NB4 (cell line): ENCODE measurements around the gene GNB1L.

Source experiments
- DNase-seq: peaks from one replicate; pipeline ENCODE4 v3.0.0; 2010; ENCODE audit warnings: low read depth
- H3K4me3 ChIP-seq: one replicate; pipeline ENCODE4 v1.5.1; 2011; ENCODE audit warnings: mild to moderate bottlenecking, low read depth, low read length, moderate library complexity
- MAX ChIP-seq: IDR thresholded peaks from 2 replicates; pipeline ENCODE4 v1.6.1; 2011; ENCODE audit warnings: low read depth, low read length
- MYC ChIP-seq: IDR thresholded peaks from 2 replicates; pipeline ENCODE4 v1.6.1; 2011; ENCODE audit warnings: low read depth, low read length
- POLR2A ChIP-seq: IDR thresholded peaks from 2 replicates; pipeline ENCODE4 v1.6.1; 2011; ENCODE audit warnings: mild to moderate bottlenecking; ENCODE audit not compliant: insufficient read length; ENCODE audit errors: extremely low read depth
- TF ChIP-seq, protein P1 (sequence below): IDR thresholded peaks from one replicate; pipeline ENCODE4 v1.5.1; 2012; ENCODE audit warnings: low read depth, low read length

The GNB1L gene

DNA sequence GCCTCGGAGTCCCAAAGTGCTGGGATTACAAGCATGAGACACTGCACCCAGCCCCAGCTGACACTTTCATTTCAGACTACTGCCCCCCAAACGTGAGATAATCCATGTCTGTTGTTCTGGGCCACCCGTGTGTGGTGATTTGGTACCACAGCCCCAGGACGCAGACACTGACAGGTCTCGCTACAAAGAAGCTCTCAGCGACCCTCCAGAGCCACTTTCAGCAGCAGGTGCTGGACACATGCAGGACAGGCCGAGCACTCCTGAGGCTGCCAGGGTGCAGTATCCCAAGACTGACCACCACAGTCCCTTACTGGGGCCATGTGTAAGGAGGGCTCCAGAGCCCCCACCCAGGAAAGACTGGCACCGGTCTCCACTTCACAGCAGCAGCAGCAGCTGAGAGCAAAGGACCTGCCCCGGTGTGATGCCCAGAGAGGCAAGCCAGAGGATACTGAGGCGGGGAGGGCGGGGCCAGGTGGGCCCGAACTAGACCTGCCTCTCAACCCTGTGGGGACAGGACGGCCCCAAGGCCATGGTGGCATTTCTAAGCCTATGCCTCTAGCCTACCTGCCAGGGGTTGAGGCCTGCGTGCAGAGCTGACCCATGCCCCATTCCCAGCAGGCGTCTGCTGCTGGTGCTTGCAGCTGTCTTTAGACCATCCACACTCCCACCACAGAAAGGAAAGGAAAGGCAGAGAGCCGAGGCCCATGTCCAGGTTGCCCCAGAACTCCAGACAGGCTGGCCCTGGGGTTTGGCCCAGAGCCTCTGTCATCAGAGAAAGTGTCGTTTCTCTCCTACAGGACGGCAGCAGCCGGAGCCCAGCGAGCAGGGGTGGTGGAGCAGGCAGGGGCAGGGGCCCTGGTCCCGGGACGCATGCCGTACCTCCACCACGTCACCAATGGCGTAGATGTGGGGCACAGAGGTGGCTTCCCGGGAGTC, 28.0 kb upstream of the GNB1L start:
- TF ChIP-seq, protein P1, sequence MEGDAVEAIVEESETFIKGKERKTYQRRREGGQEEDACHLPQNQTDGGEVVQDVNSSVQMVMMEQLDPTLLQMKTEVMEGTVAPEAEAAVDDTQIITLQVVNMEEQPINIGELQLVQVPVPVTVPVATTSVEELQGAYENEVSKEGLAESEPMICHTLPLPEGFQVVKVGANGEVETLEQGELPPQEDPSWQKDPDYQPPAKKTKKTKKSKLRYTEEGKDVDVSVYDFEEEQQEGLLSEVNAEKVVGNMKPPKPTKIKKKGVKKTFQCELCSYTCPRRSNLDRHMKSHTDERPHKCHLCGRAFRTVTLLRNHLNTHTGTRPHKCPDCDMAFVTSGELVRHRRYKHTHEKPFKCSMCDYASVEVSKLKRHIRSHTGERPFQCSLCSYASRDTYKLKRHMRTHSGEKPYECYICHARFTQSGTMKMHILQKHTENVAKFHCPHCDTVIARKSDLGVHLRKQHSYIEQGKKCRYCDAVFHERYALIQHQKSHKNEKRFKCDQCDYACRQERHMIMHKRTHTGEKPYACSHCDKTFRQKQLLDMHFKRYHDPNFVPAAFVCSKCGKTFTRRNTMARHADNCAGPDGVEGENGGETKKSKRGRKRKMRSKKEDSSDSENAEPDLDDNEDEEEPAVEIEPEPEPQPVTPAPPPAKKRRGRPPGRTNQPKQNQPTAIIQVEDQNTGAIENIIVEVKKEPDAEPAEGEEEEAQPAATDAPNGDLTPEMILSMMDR: no peak
- TF ChIP-seq MYC: no peak
- no peak for TF ChIP-seq POLR2A
- no peak for TF ChIP-seq MAX
- no peak overlapping the region for H3K4me3 ChIP-seq
- no peak for DNase-seq

DNA sequence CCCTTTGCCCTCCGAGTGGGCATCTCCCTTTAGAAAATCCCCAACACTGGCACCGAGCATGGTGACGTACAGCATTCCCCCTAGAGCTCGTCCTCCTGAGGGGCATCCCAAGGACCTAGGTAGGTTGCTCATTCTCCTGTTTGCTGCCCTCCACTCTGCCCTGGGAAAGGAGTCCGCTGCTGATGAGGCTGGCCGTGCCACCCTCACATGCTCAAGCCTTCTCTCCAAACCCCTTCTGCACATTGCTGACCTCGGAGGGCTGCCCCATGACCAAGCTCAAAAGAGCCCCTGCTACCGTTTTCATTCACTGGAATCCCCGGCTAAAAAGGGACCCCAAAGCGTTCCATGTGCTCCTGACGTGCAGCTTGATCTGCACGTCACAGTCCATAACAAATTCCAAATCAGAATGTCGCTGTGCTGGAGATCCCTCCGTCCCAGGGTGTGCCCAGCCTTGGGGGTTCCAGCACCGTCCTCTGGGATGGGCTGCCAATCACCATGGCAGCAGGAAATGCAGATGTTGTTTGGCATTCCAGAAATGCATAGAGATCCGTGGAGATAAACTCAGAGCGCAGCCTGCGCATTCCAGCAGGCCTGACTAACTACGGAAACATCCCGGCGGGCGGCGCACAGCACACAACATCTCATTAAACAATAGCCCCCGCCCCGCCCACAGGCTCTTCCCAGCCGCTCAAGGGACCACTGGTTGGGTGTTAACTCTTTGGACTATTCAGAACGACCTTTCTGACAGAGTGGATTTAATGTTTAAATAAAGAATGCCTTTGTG, 26.3 kb upstream of the GNB1L start:
- DNase-seq: no peak
- H3K4me3 ChIP-seq: no peak overlapping the region

DNA sequence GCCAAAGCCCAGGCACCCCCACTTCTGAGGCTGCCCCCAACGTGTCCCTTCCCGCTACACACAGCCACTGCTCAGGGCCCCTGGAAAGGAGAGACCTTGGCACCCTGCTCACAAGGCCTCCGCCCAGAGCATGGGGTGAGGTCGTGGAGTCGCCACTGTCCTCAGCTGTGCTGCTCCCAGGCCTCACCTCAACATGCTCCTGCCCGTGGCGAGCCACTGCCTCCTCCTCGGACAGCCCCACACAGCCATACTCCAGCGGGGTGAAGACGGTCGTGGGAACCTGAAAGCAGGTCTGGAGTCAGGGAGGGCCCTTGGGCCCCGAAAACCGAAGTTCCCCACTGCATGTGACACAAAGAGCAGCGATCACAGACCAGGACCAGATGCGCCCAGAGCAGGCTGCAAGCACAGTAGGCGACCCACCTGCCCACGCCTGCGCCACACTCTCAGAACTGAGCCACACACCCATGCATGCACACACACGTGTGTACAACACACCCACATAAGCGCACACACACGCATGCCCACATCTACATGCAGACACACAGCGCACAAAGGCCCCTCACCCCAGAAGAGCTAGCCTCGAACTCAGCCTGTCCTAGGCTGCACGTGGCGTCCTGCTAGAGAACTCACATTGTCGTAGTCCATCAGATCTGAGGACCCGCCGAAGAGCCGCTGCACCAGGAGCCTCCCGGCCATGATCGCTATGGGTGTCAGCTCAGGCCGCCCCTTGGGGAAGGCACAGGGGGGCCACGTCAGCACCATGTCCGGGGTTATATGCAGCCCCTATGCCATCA, 25.5 kb upstream of the GNB1L start:
- H3K4me3 ChIP-seq: no peak overlapping the region
- DNase-seq: no peak
- TF ChIP-seq, protein P1: no peak
- TF ChIP-seq MYC (no peak), POLR2A (no peak), MAX (no peak)

More for the DNA sequence above, 26.3 kb upstream of the GNB1L start:
- TF ChIP-seq, protein P1: no peak
- no peak for TF ChIP-seq MAX
- no peak for TF ChIP-seq MYC
- TF ChIP-seq POLR2A: no peak

- TF ChIP-seq POLR2A: no peak
- no peak for TF ChIP-seq MYC
- TF ChIP-seq MAX: no peak
- TF ChIP-seq, protein P1: no peak
- no peak for DNase-seq
- no peak overlapping the region for H3K4me3 ChIP-seq
These were observed 24.9 kb upstream of the GNB1L start for GRCh38 chr22:19879643-19879991.

DNA sequence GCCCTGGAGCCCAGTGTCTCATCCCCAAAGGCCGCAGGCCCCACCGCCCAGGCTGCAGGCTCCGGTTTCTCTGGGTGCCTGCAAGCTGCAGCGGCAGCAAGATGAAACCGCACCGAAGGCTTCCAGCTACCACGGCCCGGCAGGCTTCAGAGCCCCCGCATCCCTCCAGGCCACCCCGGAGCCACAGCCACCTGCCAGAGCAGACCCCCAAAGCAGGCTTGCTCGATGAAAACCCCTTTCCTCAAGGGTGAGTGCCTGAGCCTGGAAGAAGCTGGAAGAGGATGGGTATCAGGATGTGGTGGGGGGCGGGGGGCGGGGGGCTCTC, 24.5 kb upstream of the GNB1L start:
- no peak for DNase-seq
- no peak overlapping the region for H3K4me3 ChIP-seq
- TF ChIP-seq, protein P1: no peak
- TF ChIP-seq MYC (no peak), POLR2A (no peak), MAX (no peak)
